GM20000 (cell line): Measurements from ENCODE around the gene ST6GALNAC5.

ENCODE experiments used
- DNase-seq: peaks from one replicate; pipeline ENCODE4 v3.0.0; 2012; ENCODE audit warnings: low spot score
- TF ChIP-seq, protein P1 (sequence below): IDR thresholded peaks from 2 replicates; pipeline ENCODE4 v1.5.1; 2012; ENCODE audit warnings: mild to moderate bottlenecking, control low read depth; ENCODE audit errors: extremely low read depth, missing control alignments

The ST6GALNAC5 gene

DNA sequence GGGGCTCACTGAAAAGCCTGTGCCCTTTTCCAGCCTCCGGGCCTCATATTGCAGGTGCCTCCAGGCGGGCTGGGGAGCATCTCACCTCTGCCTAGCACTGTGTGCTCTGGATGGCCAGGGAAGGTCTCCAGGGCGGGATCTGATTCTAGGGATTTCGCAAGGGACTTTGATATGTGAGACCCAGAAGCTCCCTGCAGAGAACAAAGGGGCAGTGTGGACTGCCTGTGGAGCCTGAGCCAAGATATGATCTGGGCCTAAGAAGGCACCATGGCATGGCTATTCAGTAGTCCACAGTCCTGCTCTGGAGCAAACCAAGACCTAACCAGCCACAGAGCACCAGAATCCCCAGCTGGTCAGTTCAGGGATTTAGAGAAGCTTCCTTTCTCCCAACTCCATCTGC, 157.2 kb downstream of the ST6GALNAC5 start:
- TF ChIP-seq, protein P1, sequence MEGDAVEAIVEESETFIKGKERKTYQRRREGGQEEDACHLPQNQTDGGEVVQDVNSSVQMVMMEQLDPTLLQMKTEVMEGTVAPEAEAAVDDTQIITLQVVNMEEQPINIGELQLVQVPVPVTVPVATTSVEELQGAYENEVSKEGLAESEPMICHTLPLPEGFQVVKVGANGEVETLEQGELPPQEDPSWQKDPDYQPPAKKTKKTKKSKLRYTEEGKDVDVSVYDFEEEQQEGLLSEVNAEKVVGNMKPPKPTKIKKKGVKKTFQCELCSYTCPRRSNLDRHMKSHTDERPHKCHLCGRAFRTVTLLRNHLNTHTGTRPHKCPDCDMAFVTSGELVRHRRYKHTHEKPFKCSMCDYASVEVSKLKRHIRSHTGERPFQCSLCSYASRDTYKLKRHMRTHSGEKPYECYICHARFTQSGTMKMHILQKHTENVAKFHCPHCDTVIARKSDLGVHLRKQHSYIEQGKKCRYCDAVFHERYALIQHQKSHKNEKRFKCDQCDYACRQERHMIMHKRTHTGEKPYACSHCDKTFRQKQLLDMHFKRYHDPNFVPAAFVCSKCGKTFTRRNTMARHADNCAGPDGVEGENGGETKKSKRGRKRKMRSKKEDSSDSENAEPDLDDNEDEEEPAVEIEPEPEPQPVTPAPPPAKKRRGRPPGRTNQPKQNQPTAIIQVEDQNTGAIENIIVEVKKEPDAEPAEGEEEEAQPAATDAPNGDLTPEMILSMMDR: no peak
- no peak for DNase-seq

DNA sequence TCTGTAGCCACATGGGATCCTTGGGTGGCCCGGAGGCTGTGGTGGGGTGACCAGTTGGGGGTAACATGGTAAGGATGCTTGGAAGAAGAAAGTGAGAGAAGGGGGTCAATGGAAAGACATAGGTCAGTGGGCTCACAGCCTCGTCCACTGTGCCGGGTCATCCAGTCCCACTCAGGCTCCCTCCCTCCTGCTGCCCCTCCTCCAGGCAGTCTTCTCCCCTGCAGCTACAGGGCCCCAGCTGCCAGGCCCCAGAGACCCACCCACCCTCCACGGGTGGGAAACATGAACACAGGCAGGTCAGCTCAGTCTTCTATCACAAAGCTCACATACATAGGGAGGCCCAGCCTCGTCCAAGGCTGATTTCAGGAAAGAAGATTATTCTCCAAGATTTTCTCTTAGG, 158.3 kb downstream of the ST6GALNAC5 start:
- TF ChIP-seq, protein P1: no peak
- no peak for DNase-seq

DNA sequence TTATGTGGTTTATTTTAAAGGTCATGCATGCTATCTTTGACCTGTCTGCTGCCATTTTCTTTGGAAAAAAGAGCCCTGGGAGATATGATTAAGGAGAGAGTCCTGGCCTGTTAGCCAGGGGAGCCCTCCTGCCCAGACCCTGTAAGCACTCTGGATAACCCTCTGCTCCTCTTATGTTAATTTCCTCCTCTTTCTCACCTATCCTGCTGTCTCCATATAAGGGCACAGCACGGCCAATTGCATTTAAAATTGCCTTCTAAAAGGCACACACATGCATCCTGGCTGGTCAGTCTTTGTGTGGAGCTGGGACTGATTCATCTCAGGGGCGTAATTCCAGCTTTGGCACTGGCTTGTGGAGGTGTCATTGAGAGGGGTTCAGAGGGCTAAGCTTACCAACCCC, 158.9 kb downstream of the ST6GALNAC5 start:
- TF ChIP-seq, protein P1: no peak

DNA sequence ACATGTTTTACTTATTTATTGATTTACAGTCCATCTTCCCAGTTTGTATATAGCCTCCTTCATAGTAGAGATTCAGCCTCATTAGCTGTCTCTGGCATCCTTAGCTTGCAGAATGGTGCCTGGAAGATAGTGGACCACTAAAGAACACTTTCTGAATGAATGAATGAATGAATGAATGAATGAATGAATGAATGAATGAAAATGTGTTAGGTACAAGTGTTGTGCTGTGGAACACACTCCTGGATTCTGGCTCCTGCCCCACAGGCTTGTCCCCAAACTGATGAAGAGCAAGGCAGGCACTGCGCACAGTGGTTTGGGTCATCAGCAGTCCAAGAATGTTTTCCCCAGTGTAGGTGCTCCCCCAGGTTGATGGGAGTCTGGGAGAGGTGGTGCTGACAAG, 159.4 kb downstream of the ST6GALNAC5 start:
- no peak for DNase-seq
- TF ChIP-seq, protein P1: no peak

More for the DNA sequence above, 158.9 kb downstream of the ST6GALNAC5 start:
- no peak for DNase-seq

DNA sequence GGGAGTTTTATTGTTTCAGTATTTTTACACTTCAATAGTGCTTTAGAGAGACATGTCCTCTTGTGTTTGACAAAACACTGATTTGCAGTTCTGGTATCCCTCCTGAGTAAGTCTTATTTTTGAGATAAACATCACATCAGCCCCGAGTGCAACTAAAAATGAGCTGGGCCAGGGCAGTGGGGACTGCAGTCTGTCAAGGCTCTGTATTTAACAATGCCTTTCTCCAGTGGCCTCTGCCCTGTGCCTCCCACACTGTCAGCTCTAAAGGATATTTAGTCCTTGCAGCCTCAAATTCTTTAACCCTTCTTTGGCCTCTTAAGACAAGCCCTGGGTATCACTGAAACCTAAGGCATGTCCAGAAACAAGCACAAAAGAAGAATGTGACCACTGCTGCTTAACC, 160.6 kb downstream of the ST6GALNAC5 start:
- no peak for DNase-seq
- TF ChIP-seq, protein P1: no peak

DNA sequence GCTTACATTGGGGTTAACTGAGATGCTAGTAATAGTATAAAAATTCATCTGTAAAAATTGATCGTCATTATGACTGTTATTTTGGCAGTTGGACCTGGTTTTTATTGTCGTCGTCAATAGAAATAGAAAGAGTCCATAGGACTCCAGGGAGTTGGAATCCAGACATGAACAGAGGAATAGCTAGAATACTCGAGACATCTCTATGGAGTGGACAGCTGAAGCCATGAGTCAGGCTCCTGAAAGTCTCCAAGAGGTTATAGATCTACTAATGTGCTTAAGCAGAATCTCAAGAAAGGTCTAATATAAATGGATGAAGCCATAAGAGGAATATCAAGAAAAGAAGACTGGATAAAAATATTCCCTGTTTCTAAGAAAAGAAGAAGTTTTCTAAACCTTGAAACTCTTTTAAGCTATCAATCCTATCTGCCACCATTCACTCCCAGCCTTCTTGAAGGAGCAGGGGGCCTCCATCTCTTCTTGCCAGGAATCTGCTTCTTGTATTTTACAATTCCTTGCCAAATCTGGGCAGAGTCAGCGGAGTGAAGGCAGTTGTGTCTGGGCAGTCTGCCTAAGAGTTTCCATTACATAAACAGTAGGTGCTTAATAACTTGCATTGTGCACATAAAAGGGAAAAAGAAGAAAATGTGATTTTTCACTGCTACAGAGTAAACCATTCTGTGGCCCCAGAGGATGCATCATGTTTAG, 163.3 kb downstream of the ST6GALNAC5 start:
- DNase-seq: no peak
- TF ChIP-seq, protein P1: no peak

DNA sequence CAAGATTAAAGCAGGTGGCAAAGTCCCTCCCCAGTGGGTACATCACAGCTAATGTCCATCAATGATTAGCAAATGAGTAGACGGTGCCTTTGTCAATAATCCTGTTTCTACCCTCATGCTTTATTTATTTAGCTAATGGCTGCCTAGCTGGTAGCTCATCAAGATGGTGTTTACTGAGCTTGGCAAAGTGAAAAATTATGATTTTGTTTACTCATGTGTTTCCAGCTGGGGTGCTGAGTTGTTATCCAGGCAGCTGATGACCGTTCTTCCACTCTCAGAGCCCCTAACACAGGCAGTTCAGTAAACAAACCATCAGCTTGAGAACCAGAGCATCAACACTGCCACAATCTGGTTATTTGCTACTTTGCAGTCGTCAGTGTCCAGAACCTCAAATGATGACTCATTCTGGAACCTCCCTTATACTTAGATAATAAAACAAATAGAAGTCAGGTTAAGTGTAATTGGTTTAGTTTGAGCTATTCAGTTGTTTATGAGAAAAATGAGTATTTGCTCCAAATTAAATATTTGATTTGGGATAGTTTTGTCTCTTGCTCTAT, 163.9 kb downstream of the ST6GALNAC5 start:
- DNase-seq: peak; percentile 7
- TF ChIP-seq, protein P1: no peak
